DMS53 treated with DMSO at 0.1 percent for 48 hours (cell line): Measurements from ENCODE around the gene DRAP1.
A peak's percentile ranks its signal among the peaks of the same experiment; 100 is the strongest.
"Not testable (repeated sequence)": the region's sequence is repeated elsewhere in the genome, so short reads cannot be mapped to it uniquely, and the experiment has no call there.

Source experiments
- DNase-seq: peaks from one replicate; lab custom pipeline; 2025; ENCODE audit not compliant: unreplicated experiment; lab: John Stamatoyannopoulos, UW

DRAP1 gene

DNA sequence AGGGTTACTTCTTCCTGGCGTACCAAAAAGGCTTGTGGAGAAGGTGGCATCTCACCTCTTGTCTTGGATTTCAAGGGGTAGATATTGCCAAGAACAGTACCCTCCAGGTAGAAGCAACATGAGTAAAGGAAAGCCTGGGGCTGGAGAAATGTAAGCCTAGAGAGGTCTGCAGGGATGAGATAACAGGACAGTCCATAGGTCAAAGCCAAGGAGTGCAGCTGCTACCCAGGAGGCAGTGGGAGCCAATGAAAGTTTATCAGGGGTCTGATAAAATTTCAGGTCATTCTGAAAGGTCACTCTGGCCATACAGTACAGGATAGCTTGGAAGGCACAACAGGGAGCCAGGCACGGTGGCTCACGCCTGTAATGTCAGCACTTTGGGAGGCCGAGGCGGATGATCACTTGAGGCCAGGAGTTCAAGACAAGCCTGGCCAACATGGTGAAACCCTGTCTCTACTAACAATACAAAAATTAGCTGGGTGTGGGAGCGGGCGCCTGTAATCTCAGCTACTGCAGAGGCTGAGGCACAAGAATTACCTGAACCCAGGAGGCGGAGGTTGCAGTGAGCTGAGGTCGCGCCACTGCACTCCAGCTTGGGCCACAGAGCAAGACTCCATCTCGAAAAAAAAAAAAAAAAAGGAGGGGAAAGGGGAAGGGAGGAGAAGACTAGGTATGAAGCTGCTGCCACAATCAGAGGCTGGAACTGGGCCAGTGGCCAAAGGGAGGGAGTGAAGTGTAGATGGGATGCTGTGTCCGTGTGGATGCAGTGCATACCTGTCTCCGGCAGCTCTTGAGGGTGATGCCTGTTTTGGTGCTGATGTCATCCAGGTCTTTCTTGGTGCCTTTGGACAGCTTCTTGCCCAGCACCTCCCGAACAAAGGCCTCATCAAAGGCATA lies 32.2 kb upstream of the DRAP1 start:
- no peak for DNase-seq

DNA sequence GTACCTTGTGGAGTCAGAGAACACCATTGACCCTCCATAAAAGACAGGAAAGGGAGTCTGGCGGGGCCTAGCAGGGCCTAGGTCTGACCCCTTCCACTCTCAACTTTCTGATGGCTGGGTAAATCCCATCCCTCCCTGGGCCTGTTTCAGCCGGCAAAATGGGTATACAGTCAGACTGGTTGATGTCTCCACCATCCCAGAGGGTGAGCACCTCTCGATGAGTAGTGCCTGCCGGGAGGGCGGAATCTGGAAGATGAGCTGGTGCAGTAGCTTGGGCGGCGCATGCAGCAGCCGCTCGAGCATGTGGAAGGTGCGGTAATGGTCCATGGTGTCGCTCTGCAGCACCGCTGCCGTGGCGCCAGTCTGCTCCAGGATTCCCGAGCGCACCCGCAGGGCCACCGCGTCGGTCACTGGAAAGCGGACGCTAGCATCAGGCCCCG lies 31.5 kb upstream of the DRAP1 start:
- peak; percentile 58 for DNase-seq

DNA sequence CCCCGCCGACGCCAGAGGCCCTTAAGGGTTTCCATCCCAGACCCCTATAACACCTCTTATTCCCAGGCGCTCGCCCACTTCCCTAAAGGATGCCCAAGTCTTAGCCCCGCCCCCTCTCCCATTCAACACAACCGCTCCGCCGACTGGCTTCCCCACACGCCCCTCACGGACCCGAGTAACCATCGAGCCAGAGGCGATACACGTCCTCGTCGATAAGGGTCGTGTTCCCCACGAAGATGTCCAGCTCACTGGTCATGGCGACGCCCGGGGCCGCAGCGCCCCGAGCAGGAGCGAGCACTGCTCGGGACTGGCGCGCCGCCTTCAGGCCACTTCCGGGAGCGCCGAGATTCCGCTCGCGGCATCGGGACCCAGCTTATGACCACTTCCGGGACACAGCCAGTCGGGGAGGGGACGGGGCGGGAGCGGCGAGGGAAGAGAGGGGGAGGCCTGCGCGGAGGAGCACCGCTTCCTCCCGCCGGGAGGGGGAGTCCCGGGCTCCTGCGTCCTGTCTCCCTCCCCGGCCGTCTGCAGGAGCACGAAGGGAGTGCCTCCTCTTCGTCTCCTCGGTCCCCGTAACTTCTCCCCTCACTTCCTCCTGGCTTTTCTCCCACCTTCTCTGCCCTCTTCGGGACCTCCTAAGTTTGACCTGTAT lies 30.9 kb upstream of the DRAP1 start, which contains the start of gene FIBP:
Gene FIBP, minus strand, starts transcription at position 309 of the 652 bp plus-strand sequence. Its CDS starts 53 bp downstream, at position 256.
- peak; percentile 91 for DNase-seq

DNA sequence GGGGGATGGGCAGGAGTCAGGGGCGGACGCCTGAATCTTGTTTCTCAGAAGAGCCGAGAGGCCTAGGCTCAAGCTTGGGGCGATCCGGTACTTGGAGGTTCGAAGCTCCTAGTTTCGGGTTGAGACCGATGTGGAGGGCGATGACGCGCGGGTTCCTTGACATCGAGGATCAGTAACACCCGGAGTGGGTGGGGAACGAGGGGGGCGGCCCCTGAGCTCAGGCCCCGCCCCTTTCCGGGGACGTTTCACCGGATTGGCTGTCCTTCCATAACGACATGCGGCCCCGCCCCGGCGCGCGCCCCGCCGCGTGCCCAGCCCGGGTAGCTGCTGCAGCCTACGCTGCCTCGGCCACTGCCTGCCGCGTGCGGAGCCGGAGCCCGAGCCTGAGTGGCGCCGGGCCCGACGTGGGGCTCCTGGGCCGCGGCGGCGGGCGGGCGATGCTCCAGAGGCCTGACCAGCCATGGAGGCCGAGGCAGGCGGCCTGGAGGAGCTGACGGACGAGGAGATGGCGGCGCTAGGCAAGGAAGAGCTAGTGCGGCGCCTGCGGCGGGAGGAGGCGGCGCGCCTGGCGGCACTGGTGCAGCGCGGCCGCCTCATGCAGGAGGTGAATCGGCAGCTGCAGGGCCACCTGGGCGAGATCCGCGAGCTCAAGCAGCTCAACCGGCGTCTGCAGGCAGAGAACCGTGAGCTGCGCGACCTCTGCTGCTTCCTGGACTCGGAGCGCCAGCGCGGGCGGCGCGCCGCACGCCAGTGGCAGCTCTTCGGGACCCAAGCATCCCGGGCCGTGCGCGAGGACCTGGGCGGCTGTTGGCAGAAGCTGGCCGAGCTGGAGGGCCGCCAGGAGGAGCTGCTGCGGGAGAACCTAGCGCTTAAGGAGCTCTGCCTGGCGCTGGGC lies 28.7 kb upstream of the DRAP1 start, which contains the start of gene CCDC85B:
Gene CCDC85B, plus strand, starts transcription at position 350 of the 895 bp plus-strand sequence. Its CDS starts 111 bp downstream, at position 461.
- peak; percentile 87 for DNase-seq

DNA sequence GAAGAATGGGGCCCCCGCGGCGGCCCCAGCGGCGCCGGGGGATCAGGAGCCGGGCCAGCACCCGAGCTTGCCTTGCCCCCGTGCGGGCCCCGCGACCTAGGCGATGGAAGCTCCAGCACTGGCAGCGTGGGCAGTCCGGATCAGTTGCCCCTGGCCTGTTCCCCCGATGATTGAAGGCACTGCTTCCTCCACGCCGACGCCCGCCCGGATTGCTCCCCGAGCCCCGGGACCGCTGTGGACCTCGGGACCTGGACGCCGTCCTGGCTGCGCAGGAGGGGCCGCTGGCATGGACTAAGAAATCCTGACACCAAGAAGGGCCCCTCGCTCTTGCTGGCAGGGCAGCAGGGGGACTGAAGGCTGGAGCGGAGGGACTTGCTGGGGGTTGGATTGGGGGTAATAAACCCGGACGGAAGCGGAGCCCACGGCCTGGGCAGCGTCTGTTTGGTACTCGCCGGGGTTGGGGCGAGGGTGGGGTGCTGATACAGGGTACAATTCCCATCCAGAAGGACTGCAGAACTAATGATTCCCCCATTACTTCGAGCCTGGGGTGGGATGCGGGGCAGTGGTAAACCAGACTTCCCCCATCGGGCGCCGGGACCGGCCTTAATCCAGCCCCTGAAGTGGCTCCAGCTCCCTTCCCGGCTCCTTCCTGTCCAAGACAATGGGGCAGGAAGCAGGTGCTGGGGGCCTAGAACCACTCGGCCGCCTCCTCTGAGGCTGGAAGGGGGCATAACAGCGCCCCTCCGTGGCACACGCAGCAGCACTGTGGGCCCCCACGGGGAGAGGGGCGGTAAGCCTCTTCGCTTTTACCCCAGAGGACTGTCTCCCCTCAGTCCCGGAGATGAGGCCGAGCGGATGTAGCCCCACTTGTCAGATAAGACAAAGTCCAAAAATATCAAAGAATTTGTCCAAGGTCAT lies 27.7 kb upstream of the DRAP1 start:
- peak; percentile 45 for DNase-seq

DNA sequence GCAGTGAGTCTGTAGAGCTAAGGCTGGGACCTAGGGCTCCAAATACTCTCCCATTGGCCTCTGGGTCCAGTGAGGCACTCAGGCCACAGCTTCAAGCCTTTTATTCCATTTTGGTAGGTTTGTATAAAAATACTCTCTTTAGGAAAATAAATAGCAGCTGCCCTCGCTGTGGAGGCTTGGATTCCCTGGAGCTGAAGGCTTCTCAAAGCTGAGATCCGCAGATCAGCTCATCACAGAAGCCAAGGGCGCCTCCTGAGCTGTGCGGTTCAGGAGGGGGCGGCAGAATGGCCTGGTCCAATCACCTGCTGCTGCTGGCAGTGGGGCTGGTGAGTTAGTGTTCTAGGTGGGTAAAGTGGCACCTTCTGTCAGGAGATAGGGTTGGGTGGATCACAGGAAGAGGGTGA lies 27.1 kb upstream of the DRAP1 start:
- DNase-seq: not testable (repeated sequence)

DNA sequence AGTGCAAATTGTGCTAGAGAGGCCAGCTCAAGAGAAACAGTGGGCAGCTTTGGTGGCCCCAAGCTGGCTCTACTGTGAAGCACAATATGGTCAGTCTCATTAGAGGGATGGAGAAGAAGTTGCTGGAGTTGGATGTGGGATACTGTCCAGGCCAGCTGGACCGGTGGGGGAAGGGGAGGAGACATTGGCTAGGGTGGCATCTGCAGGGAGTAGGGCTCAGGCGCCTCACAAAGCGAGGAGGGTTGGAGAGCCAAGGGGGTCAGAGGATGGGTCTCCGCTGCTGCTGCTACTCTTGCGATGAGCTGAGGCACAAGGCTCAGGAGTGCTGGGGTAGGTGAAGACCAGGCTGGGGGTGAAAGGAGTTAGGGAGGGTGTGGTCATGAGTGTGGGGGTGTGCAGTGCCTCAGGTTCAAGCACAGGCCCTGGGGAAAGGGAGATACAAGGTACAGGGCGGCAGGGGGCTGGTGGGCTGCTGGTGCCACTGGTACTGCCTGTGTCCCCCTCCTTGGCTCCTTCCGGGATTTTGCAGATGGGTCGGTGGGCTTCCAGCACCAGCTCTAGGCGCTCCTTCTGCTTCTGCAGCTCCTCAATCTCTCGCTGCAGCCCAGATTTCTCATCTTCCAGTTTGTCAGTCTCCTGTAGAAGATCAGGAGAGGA lies 26.4 kb upstream of the DRAP1 start:
- DNase-seq: no peak

DNA sequence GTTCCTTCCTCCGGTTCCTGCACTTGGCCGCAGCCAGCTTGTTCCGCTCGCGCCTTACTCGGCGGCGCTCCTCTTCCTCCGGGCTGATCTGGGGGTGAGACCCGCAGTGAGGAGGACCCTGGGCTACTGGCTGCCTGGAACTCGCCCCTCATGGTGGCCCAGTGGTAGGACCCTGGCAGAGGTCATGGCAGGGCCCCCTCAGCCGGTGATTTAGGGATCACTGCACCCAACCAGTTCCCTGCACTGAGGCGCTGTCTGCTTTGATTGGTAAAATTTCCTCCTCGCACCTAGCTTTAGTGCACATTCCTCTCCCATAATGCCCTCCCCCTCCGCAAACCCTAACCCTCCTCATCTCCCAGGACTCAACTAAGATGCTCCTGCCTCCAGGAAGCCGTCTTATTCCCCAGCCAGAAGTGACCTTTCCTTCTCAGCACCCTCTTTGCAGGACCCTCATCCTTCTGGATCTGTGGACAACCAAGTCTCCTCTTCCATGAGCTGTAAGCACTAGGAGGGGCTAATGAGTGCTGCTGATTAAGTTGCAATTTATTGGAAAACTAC lies 25.1 kb upstream of the DRAP1 start:
- DNase-seq: no peak

DNA sequence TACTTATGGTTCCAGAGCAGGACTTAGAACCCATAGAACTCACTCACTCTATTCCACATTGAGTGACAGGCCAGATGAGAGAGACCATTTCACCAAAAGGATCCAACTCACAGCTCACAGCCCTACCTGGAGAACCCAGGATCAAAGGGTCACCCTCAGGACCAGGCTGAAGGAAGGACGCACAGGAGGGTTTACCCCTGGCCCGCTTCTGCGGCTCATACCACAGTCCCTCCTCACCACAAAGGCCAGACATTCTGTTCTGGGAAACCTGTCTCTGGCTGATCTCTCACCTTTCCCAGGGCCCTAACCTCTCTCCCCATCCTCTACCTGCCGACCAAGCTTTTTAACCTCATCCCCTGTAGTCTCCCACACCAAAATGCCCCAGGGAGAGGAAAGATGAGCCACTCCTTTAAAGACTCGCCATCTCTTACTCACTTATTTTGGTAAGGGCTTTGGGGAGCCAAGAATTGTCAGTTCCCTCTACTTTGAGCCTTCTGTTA lies 23.7 kb upstream of the DRAP1 start:
- no peak for DNase-seq

DNA sequence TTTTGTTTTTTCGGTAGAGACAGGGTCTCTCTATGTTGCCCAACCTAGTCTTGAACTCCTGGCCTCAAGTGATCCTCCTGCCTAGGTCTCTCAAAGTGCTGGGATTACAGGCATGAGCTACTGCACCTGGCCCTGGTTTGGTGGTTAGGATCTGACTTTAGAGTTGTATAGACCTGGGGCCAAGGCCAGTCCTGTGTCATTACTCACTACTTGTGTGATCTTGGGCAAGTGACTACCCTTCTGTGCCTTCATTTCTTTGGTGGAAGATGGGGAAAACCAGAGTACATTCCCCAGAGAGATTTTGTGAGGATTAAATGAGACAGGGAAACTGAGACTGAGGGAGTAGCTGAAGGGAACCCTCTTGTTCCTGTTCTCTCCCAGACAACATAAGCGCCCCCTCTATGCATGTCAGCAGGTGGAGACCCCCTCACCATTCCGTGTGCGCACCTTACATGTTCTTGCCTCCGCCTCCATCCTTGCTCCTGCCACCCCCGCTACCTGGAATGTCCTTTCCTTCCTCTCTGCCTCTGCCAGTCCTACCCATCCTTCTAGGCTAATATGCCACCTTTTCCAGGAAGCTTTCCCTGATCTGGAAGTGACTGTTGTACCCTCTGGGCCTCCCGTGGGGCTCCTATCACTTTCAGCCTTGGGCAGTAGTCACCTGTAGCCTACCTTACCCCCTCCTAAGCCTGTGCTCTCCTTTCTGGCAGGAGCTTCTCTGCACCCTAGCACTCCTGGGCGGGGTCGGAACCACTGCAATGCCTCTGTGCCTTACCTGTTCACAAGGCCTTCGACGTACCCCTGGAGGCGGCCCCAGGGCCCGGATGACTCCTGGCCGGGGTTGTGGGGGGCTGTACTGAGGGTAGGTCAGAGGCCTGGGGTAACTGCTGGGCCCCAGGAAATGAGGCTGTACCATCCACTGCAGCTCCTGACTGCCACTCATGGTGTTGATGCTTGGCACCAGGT lies 22.9 kb upstream of the DRAP1 start:
- no peak for DNase-seq

DNA sequence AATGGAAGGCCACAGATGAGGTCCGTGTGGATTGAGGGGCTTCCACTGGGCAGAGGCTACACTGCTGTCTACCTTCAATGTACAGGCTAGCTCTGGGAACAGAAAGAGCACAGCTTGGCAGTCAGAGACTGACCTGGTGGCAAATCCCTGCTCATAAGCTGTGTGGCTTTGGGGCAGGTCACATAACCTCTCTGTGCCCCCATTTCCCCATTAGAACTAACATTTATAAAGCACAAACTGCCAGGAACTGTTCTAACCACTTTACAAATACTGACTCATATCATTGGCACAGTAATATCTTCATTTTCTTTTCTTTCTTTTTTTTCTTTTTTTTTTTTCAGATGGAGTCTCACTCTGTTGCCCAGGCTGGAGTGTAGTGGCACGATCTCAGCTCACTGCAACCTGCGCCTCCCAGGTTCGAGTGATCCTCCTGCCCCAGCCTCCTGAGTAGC lies 22.2 kb upstream of the DRAP1 start:
- no peak for DNase-seq

DNA sequence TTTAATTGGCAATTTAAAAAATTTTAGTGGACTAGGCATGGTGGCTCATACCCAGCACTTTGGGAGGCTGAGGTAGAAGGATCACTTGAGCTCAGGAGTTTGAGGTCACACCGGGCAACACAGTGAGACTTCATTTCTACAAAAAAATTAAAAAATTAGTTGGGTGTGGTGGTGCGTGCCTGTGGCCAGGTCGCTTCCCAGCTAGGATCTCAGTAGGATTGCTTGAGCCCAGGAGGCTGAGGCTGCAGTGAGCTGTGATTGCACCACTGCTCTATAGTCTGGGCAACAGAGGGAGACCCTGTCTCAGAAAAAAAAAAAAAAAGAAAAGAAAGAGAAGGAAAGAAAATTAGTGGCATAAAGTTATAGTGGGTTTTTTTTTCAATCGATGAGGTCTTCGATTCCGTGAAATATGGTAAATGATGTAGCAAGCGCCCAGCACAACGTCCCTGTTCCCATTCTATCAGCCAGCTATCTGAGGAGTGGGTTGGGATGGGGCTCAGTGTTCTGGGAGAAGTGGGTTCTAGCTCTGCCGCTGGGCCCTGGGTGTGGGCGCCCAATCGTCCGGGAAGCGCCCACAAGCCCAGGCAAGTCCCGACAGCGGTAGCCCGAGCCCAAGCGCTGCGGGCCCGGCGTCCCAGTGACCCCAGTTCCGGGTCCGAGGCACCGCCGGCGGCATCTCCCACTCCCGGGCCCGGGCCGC lies 20.4 kb upstream of the DRAP1 start:
- DNase-seq: no peak

DNA sequence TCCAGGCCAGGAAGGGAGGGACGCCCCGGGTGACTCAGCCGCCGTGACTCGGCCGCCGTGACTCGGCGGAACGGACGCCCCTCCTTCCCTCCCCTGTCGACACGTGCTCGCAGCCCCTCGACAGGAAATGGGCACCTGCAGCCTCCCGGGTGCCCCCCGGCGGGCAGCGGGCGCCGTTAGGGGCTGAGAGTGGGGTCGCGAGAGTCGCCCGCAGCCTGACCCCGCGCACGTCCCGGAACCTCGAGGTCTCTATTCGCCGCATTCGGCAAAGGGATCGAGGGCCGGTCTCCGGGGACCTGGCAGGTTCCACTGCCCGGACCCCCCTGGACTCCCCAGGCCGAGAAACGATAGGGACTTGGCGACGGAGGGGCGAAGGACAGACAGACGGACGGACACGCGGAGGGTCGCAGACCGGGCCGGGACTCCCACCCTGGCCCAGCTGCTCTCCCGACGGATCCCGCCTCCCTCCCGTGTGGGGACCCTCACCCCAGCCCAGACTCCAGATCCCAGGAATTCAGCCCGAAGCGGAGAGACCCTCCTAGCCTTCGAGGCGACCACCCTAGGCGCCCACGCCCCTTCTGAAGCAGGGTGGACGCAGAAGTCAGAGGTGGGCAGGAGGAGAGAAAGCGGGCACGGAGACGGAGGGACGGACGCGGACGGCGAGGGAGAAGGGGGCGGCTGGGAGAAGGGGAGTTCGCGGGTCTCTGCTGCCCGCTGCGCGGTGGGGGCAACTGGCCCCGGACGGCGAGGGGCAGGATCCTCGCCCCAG lies 19.7 kb upstream of the DRAP1 start:
- DNase-seq: peak; percentile 34

DNA sequence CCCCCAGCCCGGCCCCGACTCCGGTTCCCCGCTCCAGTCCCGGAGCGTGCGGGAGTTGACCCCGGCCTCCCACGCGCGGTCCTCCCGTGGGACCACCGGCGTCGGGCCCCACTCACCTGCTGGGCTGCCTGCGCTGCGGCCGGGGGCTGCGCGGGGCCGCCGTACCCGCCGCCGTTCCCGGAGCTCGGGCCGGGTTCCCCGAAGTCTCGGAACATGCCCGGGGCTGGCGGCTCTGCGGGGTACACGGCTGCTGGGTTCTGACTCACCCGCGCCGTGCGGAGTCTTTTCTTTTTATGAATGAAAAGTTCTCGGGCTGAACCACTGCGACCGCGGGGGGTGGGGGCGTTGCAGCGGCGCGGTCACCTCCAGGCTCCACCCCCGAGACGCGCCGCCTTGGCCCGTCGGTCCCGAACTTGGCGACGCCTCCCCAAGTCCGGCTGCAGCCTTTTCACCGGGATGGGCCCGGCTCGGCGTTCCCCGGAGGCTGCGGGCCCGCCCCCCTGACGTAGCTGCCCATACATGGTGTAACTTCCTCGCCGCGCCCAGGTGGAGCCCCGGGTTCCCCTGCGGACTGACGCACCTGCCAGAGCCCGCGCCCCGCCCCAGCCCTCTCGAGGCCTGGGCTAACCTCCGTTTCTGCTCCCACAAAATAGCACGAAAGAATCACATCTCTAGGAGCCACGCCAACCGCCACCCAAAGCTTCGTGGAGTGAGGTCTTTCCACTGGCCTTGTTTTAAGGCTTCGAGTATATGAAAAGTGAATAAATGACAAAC lies 18.9 kb upstream of the DRAP1 start, which contains the start of gene FOSL1:
Gene FOSL1, minus strand, starts transcription at position 264 of the 774 bp plus-strand sequence. Its CDS starts 49 bp downstream, at position 215.
- peak; percentile 91 for DNase-seq

DNA sequence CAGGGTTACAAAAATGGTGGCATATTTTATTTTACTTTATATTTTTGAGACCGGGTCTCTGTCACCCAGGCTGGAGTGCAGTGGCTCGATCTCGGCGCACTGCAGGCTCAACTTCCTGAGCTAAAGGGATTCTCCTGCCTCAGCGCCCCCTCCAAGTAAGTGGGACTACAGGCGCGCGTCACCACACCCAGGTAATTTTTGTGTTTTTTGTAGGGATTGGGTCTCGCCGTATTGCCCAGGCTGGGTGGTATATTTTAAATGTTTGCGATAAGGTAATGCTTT lies 18.4 kb upstream of the DRAP1 start:
- no peak for DNase-seq

DNA sequence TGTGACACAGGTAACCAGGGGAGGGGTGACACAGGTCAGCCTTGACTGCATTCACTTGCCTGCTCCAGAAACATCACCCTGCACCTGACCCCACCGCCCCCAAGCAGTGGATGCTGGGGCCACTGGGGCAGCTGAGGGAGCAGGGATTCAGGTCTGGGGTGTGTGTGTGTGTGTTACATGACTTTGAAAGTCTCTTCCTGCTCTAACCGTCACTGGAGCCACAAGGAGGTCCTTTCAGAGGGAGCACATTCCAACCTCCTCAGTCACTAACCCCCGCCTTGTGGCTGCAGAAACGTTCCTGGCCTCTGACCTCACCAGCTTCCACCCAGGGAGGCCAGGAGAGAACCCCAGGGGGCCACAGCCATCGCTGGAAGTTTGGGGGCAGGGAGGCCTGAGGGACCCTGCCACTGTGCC lies 16.2 kb upstream of the DRAP1 start:
- no peak for DNase-seq
